ENCODE data around the gene NUP35.

NUP35 gene, protein sequence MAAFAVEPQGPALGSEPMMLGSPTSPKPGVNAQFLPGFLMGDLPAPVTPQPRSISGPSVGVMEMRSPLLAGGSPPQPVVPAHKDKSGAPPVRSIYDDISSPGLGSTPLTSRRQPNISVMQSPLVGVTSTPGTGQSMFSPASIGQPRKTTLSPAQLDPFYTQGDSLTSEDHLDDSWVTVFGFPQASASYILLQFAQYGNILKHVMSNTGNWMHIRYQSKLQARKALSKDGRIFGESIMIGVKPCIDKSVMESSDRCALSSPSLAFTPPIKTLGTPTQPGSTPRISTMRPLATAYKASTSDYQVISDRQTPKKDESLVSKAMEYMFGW

DNA sequence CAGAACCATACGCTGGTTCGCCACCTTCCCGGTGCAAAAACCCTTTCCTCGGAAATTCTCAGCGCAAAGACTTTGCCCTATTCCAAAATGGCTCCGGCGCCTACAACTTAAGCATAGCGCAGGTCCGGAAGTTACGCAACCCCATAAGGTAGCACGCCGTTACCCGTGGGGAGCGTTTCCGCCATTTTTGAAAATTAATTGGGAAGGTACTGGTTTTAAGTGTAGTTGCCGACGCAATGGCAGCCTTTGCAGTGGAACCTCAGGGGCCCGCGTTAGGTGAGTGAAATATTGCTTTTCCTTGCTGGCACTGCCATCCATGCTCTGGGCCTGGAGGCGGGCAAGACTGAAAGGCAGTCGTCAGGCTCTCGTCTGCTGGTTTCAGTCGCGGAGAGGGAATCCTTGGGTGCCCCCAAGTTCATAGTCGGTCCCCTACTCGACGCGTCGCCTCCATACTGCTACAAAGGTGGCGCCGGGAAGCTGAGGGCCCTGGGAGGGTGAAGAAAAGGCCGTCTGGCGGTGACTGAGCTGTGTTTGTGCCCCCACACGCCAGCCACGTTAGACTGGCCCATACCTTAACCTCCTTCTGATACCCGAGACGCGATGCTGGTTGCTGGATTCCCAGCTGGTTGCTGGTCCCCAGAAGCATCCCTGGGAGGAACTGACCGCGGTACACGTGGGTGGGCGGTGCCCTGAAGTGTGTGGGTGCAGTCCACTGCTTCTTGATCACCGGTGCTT lies at the start of gene NUP35:
Gene NUP35 (plus strand): TSS at position 222 of the 735 bp plus-strand sequence. CDS start 15 bp downstream, at position 237.
- peak; percentile 87 for DNase-seq (ENCODE audit: low read depth)

DNA sequence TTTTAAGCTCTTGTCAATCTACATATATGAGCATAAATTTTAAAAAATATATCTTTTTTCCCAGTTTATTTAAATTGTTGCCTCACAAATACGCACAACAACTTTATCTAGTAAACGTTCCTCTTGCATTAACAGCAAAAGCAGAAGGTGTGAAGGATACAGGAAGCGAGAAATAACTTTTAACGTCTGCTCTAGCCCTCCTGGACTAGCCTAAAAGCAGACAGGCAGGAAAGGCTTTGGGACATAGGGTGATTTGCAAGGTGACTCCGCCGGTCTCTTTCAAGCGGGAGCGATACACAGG lies 46.1 kb upstream of the NUP35 start:
- no peak for DNase-seq (ENCODE audit: low read depth)

DNA sequence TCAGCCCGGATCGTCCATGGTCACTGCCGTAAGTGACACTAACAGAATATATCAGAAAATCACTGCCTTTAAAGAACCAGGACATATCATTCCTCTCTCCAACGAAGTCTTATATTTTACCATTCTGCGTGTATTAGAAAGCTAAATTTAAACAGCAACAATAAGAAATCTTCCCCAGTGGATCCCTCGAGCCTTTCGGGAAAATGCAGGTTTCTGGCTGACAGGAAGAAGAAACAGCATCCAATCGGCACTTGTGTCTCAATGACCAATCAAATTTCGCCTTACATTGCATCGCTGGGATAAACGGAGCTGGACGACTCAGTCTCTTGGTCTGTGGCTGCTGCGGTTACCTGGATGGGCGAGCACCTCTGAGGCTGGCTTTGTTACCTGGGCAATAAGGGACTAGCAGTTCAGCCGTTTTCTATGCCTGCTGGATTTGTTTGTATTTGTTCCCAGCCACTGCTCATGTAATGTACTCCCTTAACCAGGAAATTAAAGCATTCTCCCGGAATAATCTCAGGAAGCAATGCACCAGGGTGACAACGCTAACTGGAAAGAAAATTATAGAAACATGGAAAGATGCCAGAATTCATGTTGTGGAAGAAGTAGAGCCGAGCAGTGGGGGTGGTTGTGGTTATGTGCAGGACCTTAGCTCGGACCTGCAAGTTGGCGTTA lies 45.6 kb upstream of the NUP35 start, which contains the start of gene DUSP19:
Gene DUSP19 (plus strand): TSS at position 284 of the 675 bp plus-strand sequence. CDS start 187 bp downstream, at position 471.
- DNase-seq (ENCODE audit: low read depth) = peak; percentile 64

DNA sequence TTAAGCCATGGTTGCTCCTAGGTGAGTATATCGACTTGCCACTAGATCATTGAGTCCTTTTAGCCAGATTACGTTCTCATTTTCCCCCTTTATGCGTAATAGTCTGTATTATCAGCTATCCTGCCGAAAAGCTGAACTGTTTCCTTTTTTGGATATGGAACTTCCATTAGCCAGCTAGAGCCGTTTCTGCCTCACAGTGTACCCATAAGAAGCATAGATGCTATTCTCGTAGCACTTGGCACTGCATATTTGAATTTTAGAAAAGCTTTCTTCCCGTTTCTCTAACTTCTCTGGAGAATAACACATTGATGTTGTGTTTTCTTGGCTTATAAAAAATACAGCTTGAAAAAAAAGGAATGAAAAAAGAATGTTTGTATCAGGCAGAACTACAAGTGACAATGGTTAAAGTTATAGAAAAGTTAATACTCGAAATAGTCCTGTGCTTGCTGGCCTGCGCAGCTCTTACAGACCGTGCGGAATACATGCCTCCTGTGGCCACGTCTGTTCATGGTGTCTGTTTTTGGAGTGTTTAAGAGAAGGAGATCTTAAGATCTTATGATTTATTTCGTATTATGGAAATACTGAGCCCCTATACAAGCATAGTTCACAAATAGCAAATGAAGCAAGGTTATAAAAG lies 45.0 kb upstream of the NUP35 start:
- DNase-seq (ENCODE audit: low read depth) = no peak

DNA sequence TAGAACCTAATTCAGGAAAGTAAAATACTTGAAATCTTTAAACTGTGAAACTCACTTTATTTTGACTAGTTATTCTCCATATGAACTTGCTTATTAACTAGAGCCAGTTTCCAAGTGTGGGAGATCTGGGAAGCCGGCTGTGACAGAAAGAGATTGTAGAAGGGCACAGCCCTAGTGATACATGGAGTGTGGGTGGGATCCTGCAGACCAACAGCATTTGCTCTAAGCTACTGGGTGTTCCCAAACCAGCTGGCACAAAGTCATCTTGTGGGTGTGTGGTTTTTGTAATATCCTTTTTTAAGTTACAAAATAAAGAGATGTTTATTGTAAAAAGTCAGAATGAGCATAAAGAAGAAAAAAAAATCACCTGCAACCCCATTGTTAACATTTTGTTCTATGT lies 42.3 kb upstream of the NUP35 start:
- no peak for DNase-seq (ENCODE audit: low read depth)

DNA sequence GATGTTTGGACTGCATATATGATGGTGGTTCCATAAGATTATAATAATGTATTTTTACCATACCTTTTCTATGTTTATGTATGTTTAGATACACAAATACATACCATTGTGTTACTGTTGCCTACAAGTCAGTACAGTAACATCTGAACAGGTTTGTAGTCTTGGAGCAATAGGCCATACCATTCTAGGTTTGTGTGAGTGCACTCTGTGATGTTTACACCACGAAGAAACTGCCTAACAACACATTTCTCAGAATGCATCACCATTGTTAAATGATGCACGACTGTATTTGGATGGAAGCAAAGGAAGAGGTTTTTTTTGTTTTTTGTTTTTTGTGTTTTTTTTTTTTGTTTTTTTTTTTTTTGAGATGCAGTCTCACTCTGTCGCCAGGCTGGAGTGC lies 36.2 kb upstream of the NUP35 start:
- no peak for DNase-seq (ENCODE audit: low read depth)

DNA sequence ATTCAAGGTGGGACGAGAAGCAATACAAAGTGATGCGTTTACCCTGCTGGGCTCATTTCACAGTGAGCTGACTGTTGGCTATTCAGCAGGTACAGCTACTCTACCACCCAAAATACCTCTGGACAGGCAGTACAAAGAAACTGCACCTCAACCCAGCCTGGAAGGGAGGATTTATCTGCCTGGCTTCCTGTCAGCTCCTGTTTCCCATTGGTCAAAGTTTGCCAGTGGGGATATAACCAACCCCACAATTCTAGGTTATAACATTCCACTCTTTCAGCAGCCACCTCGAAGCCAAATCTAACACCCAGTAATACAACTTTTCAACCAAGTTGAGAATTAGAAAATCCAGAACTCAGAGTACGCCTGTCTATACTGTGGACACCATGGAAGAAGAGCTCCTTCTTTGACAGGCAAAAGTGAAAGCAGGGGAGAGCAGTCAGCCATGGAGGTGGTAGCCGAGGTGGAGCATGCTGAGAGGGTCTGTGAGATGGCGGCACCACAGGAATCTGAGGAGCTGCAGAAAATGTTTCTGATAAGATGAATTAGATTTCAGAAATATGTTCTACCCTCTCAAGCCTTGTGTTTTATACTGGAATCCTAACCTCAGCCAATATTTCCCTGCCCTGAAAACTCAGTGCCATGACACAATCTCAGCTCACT lies 34.9 kb upstream of the NUP35 start:
- DNase-seq (ENCODE audit: low read depth) = no peak

DNA sequence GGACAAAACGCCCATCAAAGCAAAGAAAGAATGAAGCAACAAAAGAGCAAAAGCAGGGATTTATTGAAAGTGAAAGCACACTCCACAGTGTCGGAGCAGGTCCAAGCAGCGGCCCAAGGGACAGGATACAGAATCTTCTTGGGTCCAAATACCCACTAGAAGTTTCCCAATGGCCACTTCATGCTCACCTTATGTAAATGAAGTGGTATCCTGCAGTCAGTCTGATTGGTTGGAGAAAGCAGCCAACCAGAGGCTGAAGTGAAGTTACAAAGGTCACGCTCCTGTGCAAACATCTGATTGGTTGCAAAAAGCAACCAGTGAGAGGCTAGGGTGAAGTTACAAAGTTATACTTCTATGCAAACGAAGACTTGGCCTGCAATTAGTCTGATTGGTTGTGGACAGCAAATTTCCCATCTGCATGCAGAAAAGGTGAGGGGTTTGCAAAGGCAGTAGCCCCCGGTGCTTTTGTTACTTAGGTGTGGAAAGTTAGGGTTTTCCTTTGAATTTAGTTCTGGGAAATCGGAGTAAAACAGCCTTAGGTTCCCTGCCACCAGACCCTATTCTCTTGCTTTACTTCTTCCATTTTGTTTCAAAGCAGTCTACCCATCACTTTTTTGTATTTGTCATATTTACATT lies 32.8 kb upstream of the NUP35 start:
- DNase-seq (ENCODE audit: low read depth) = no peak

DNA sequence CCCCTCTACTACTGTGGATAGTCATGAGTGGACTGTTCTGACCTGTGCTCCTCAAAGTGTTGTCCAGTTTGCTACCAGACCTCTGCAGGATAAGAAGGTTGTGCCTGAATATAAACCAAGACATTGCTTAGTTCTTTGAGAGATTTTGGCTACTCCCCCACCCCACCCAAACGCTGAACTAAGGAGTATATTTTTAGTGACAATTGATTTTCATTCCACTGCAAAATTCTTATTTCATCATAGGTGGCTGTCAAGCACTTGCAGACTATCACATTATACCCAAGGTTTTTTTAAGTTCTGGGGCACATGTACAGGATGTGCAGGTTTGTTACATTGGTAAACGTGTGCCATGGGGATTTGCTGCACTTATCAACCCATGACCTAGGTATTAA lies 32.3 kb upstream of the NUP35 start:
- no peak for DNase-seq (ENCODE audit: low read depth)

DNA sequence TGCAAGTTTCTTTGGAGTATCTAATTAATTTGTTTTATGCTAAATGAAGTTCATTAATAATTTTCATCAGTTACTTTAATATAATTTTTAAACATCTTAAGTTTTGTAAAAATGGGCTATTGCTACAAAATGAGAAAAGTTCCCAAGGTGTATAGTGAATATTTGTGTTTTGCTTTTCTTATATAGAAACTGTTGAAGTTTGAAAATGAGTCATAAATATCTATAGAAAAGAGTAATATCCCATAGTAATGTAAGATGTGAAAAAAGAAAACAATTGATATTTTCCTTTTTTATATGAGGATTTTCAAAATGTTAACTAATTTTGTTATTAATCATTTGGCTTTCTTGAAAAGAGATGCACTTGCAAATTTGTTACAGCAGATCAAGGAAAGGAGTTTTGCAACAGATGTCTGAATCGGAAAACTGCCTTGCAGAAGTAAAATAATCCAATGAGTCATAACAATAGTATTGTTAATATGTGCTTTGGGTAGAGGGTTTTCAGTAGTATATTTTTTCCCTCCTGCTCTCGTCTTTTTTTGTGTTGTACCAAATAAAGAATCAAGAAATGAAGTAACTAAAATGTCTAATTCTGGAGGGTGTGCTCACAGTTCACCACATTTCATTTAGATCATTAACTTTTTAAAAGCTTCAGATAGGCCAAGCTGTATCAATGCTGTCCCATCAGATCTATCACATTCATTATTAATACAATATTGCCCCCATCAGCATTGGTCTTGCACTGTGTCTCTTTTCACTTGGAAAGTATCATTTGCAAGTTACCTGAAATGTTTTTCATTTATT lies 30.2 kb upstream of the NUP35 start:
- no peak for DNase-seq (ENCODE audit: low read depth)

DNA sequence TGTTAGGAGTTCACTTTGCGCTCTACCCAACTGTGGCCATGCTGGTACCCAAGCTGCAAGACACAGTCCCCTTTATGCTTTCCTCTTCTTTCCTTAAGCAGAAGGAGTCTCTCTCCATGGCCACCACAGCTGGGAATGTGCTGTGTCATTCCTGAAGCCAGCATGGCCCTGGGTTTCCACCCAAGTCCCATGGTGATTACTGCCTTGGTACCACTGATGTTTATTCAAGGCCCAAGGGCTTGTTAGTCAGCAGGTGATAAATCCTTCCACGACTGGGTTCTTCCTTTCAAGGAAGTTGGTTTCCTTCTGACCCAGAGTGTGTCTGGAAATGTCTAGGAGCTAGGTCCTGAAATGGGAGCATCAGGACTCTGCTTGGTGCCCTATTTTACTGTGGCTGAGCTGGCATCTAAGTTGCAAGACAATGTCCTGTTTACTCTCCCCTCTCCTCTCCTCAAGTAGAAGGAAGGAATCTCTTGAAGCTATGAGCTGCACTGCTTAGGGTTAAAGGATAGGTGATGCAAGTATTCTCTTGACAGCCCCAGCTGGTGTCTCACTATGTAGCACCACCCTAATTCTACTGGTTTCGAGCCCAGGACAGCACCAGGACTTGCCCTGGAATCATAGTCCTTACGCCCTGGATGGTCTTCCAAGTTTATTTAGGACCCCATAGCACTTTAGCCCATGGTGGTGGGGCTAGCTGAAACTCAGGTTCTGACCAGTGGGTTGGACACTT lies 18.7 kb upstream of the NUP35 start:
- DNase-seq (ENCODE audit: low read depth) = no peak

DNA sequence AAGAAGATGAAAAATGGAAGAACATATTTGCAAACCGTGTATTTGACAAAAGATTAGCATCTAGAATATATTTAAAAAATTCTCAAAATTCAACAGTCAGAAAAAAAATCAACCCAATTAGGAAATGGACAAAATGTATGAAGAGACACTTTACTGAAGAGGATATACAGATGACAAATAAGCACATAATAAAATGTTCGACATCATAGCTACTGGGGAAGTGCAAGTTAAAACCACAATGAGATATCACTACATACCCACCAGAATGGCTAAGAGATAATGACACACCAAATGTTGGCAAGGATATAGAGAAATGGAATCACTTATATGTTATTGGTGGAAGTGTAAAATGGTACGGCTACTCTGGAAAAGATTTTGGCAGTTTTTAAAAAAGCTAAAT lies 11.7 kb upstream of the NUP35 start:
- DNase-seq (ENCODE audit: low read depth) = no peak

DNA sequence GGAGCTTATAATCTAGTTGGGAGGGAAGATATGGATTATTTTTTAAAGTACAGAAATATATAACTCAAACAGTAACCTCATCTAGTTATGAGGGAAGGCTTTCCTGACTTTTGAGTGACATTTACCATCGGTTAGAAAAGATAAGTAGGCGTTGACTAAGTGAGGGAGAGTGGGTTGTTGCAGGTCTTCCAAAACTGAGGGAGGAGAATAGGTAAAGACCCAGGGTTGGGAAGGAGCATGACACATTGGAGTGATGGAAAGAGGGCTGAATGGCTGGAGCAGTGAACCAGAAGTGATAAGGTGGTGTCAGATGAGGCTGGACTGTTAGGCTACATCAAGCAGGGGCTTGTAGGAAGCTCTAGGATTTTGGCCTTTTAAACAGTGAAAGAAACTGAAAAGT lies 10.6 kb upstream of the NUP35 start:
- no peak for DNase-seq (ENCODE audit: low read depth)

DNA sequence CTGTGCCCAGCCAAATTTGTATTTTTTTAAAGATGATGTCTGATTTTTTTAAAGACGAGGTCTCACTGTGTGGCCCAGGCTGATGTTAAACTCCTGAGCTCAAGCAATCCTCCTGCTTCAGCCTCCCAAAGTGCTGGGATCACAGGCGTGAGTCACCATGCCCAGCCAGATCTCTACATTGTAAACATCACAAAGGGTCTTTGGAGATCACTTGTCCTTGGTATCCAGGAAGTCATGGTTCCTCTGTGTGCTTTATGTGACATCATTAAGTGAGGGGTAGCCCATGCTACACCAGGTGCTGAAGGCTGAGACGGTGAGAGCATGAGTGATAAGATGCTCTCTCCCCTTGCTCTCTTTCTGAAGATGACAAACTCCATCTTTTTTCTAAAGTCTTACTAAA lies 7.0 kb upstream of the NUP35 start:
- no peak for DNase-seq (ENCODE audit: low read depth)

DNA sequence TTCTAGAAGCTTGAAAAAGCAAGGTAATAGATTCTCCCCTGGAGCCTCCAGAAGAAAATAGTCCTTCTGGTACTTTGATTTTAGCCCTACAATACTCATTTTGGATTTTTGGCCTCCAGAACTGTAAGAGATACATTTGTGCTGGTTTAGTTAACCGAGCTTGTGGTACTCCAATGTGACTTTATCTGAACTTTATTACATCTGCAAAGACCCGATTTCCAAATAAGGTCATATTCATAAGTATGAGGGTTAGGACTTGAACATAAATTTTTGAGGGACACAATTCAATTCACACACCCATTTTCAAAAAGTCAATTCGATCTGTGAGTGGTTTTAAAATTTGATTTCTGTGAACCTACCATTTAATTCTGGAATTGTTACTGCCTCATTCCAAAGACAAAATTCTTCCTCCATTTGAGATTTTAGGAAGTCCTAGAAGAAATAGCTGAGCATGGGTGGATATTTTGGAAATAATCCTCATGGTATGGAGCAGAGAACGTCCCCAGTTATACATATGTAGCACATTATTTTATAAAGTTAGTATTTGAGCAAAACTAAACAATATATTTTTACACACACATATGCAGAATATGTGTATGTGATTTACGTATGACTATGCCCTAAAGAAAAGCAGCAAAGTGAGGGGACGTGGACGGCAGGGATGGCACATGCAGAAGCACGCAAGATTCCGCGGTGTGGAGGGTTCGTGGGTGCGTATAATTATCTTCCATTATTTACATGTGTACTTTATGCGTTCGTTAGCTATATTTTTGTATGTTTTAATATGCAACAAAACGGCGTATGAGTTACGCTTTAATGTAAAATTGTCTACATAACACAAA lies 905 bp upstream of the NUP35 start:
- no peak for DNase-seq (ENCODE audit: low read depth)

DNA sequence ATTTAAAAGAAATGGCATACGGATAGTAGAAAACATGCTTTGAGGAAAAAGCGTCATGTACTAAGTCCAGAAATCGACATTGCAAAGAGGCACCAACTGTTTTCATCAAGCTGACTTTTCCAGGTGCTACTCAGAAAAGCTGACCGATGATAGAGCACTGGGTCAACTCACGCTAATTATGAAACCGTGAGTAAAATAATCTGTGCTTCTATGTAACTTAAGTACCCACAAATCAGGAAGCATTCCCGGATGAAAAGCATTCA lies 353 bp upstream of the NUP35 start:
- DNase-seq (ENCODE audit: low read depth) = no peak

DNA sequence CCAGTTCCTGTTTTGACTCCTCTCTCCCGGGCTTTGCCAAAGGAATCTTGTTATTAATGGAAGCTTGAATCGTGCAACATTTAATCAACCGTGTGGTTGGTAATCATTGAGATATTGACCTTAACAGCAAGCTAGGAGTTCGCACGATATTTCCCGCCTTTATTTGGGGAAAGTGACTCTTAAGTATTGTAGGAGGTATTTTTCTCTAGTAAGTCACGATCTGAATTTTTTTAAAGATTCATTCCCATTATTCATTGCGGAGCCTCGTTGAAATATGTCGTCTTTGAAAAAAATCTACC lies 663 bp downstream of the NUP35 start:
- no peak for DNase-seq (ENCODE audit: low read depth)

DNA sequence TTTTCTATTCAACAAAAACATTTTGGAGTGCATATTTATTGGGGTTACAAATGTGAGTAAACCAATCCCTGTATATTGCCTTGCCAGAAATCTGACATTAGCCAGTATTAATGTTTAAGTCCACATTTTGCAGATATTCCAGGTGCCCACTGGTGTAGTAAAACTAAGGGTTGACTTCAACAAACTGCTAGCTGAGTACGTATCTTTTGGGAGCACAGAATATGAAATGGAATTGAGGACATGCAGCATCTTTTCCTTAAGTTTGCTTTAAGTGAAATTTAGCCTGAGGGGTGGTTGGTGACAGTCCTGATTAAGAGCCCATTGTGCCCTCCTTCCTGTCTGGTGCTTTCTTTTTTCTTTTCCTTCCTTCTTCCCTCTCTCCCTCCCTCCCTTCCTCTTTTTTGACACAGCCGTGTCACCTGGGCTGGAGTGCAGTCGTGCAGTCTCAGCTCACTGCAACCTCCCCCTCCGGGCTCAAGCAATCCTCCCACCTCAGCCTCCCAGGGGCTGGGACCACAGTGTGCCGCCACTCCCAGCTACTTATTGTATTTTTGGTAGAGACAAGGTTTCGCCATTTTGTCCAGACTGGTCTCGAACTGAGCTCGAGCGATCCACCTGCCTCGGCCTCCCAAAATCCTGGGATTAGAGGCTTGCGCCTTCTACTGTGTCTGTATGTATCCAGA lies 1.6 kb downstream of the NUP35 start:
- no peak for DNase-seq (ENCODE audit: low read depth)

DNA sequence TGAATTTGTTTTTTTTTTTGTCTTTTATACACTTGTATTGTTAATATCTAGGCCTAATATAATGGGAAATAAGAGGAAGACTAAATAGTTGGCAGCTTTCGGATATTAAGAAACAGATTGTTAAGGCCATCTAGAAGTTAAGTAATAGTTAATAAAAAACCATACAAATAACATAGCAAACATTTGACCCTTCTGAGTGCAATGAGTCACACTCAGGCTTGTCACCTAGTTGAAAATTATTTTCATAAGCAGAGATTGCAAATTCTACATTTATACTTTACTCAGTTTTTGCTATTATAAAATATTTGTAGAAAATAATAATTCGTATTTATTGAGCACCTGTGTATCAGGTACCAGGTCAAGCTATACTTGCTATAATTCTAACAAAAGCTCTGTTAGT lies 2.4 kb downstream of the NUP35 start:
- DNase-seq (ENCODE audit: low read depth) = no peak
